ENCODE measurements around the gene TNFSF13. TPM values are rescaled to one million over a fixed set of nuclear protein-coding genes. Genes with fewer than 3 reads are reported as not detected.
"Not testable (repeated sequence)": the region's sequence is repeated elsewhere in the genome, so short reads cannot be mapped to it uniquely, and the experiment has no call there.

Gene TNFSF13
- total RNA-seq, 1 donor from 2014 or later, result 0.31 TPM

DNA sequence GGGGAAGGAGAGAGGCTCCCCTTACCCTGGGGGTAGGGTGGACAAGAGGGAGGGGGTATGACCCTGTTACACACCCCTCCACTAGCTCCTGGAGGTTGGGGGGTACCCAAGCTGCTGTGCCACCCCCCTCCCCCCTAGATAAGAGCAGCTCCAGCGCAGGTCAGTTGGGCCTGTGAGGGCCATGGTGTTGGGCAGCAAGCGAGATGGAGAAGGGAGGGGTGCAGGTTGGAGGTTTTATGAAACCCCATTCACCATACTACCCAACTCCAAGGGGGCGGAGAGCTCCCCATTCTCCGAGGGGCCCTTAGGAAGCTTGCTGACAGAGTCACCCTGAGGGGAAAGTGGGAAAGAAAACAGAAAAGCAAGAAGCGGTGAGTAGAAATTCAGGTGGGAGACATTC lies 33.0 kb downstream of the TNFSF13 start:
- DNase-seq, result no peak

DNA sequence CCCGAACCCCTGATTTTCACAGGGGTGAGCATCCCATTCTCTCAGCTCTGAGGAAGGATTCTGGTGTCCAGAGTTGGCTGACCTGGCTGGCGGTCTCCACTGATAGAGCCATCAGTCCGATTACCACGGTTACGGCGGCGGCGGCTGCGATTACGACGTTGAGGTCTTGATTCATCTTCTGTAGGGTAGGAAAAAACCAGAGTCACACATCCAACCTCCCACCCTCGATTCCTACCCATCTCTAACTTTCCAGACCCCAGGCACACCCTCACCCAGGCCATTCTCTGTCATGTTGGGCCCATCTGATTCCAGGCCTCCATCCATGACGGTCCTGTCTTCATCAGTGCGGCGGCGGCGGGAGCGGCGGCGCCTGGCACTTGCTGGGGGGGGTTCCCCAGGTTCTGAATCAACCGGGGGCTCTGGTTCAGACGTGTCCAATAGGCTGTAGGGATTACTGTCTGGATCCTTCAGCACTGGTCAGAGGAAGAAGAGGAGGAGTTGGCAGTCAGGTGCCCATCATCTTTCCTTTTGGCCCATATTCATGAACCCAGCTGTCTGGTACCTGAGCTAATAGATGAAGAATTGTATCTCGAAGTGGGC lies 34.0 kb downstream of the TNFSF13 start:
- no peak for DNase-seq

DNA sequence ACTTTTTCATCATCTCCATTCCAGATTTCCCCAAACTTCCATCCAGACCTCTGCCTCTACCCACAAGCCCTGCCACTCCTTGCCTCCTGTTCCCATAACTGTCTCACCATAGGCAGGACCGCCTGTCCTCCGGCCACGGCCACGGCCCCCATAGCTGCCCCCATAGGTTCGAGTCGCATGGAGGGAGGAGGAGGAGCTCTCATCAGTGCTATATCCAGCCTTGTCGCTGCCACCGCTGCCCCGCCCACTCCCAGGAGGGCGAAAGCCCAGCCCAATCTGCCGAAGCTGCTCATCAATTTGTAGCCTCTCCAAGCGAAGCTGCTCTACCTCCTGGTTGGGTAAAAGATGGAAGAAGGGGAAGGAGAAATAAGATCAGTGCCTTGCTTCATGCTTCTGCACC lies 34.7 kb downstream of the TNFSF13 start:
- DNase-seq, result no peak

DNA sequence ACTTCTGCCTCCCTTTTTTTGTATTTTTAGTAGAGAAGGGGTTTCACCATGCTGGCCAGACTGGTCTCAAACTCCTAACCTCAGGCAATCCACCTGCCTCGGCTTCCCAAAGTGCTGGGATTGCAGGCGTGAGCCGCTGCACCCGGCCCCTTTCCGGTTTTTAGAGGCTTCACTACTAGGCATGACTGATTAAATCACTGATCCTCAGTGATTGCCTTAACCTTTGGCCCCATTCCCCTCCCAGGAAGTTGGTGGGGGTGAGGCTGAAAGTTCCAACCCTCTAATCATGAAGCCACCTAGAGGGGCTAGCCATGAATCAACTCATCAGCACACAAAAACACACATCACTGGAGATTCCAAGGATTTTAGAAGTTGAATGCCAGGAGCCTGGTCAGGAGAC lies 39.0 kb downstream of the TNFSF13 start:
- not testable (repeated sequence) for DNase-seq

DNA sequence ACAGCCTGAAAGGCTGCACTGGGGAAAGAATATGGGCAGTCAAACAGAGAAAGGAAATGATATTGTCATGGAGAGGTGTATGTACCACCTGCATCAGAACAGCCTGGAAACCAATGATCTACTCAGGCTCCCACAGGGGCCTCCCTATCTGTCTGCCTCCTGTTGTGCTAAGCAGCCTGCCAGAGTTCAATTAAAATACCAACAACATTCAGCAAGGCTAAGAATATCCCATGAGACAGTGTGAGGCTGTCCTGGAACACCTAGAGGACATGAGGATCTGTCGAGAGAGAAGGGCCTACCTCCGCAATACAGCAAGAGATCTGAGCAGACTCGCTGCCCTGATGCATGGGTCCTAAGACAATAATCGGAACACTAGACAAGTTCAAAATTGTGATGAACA lies 47.7 kb downstream of the TNFSF13 start:
- no peak for DNase-seq

DNA sequence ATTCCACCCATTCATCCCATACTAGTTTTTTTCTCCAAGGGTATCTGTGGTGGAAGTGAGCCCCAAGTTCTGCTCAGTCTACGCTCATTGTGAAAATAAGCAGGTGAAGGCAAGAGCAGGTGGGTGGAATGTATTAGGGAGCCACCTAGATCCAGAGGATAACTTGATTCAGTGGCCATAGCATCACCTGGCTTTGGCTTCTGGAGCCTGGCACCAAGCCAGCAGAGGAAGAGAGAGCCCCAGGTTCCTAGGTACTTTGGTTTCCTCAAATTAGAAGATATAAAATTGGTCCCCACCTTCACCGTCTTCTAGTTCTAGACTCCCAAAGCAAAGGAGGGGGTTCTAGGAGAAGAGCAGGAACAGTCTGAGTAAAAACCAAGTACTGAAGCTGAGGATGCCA lies 52.1 kb downstream of the TNFSF13 start:
- DNase-seq, result no peak

Small RNA genes within 50 kb of the gene (small RNA-seq; reads per million reads assigned to genes)
- gene CD68 (not detected), gene RF00019 (not detected), gene SNORA48 (not detected), gene SNORD10 (not detected)

Other genes with a start within 250 kb of the TNFSF13 start
- gene GPS2, start 243.4 kb upstream of the TNFSF13 start, total RNA-seq, result 29.5 TPM
- gene NEURL4, start 229.4 kb upstream of the TNFSF13 start, total RNA-seq, result 46.6 TPM
- not detected for gene ACAP1, start 222.2 kb upstream of the TNFSF13 start, total RNA-seq
- gene KCTD11, start 206.6 kb upstream of the TNFSF13 start, total RNA-seq, result 3.9 TPM
- gene TMEM95, start 203.6 kb upstream of the TNFSF13 start, total RNA-seq, result not detected
- 0.94 TPM for gene TNK1, start 177.7 kb upstream of the TNFSF13 start, total RNA-seq
- gene PLSCR3, start 164.2 kb upstream of the TNFSF13 start, total RNA-seq, result 10.0 TPM
- 55.2 TPM for gene TMEM256, start 154.7 kb upstream of the TNFSF13 start, total RNA-seq
- 9.2 TPM for gene NLGN2, start 150.9 kb upstream of the TNFSF13 start, total RNA-seq
- gene SPEM1, start 138.4 kb upstream of the TNFSF13 start, total RNA-seq, result not detected
- gene SPEM2, start 133.1 kb upstream of the TNFSF13 start, total RNA-seq, result not detected
- gene SPEM3, start 129.9 kb upstream of the TNFSF13 start, total RNA-seq, result not detected
- 3.7 TPM for gene TMEM102, start 123.3 kb upstream of the TNFSF13 start, total RNA-seq
- 18.2 TPM for gene FGF11, start 119.2 kb upstream of the TNFSF13 start, total RNA-seq
- 17.2 TPM for gene CHRNB1, start 113.7 kb upstream of the TNFSF13 start, total RNA-seq
- gene ZBTB4, start 79.1 kb upstream of the TNFSF13 start, total RNA-seq, result 17.6 TPM
- gene SLC35G6, start 77.3 kb upstream of the TNFSF13 start, total RNA-seq, result not detected
- gene POLR2A, start 74.4 kb upstream of the TNFSF13 start, total RNA-seq, result 54.6 TPM
- 3.3 TPM for gene TNFSF12, start 9.7 kb upstream of the TNFSF13 start, total RNA-seq
- gene SENP3, start 3.2 kb downstream of the TNFSF13 start, total RNA-seq, result 84.8 TPM
- 0.62 TPM for gene CD68, start 20.9 kb downstream of the TNFSF13 start, total RNA-seq
- gene MPDU1, start 25.1 kb downstream of the TNFSF13 start, total RNA-seq, result 34.8 TPM
- gene SOX15, start 31.3 kb downstream of the TNFSF13 start, total RNA-seq, result 0.47 TPM
- 51.9 TPM for gene FXR2, start 56.1 kb downstream of the TNFSF13 start, total RNA-seq
- gene SAT2, start 69.1 kb downstream of the TNFSF13 start, total RNA-seq, result 32.8 TPM
- gene SHBG, start 71.4 kb downstream of the TNFSF13 start, total RNA-seq, result not detected
- gene ATP1B2, start 92.2 kb downstream of the TNFSF13 start, total RNA-seq, result 5.0 TPM
- 9.4 TPM for gene TP53, start 128.7 kb downstream of the TNFSF13 start, total RNA-seq
- 9.5 TPM for gene WRAP53, start 129.7 kb downstream of the TNFSF13 start, total RNA-seq
- gene EFNB3, start 146.5 kb downstream of the TNFSF13 start, total RNA-seq, result 13.7 TPM
- gene DNAH2, start 159.0 kb downstream of the TNFSF13 start, total RNA-seq, result 0.62 TPM